ENCODE results near the gene MXRA8.

The MXRA8 gene

DNA sequence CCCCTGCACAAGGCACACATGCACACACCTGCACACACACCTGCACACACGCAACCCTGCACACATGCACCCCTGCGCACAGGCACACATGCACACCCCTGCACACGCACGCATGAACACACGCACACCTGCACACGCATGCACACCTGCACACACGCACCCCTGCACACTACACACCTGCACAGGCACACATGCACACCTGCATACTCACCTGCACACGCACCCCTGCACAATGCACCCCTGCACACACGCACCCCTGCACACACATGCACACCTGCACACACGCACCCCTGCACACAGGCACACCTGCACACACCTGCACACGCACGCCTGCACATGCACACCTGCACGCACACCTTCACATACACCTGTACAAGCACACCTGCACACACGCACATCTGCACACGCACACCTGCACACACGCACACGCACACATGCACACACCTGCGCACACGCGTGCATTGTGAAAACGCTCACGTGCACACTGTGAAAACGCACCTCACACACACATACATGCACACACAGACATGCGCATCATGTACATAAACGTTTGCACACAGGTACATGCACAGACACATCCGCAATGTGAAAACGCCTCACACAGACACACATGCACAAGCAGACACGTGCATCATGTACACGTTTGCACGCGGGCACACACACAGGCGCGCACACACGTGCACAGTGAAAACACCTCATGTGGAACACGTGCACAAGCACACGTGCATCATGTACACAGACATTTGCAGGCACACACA is 17.4 kb downstream of the MXRA8 start:
- H3K36me3 ChIP-seq = peaks cover 15 to 63% (median 54%) of the 10 kb centered on the region in 3 donors
- H3K27me3 ChIP-seq = no peaks in the 10 kb centered on the region
- intact Hi-C loops (cut with DNase I; ENCODE audit: low total_unique reads) = no loop called here
- TF ChIP-seq, protein P1, sequence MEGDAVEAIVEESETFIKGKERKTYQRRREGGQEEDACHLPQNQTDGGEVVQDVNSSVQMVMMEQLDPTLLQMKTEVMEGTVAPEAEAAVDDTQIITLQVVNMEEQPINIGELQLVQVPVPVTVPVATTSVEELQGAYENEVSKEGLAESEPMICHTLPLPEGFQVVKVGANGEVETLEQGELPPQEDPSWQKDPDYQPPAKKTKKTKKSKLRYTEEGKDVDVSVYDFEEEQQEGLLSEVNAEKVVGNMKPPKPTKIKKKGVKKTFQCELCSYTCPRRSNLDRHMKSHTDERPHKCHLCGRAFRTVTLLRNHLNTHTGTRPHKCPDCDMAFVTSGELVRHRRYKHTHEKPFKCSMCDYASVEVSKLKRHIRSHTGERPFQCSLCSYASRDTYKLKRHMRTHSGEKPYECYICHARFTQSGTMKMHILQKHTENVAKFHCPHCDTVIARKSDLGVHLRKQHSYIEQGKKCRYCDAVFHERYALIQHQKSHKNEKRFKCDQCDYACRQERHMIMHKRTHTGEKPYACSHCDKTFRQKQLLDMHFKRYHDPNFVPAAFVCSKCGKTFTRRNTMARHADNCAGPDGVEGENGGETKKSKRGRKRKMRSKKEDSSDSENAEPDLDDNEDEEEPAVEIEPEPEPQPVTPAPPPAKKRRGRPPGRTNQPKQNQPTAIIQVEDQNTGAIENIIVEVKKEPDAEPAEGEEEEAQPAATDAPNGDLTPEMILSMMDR (IDR thresholded peaks at IDR 0.05) = no peak
- H3K4me3 ChIP-seq = no peak overlapping the region
- DNase-seq = no peak
- peaks cover 0 to 24% (median 10%) of the 10 kb centered on the region in 4 donors for H3K4me1 ChIP-seq
- H3K27ac ChIP-seq = no peak overlapping the region
- no peaks in the 10 kb centered on the region for H3K9me3 ChIP-seq

GRCh38 chr1:1340185-1340584 is 18.2 kb downstream of the MXRA8 start:
- Histone ChIP-seq H3K9me3 (no peaks in the 10 kb centered on the region), H3K4me3 (no peak overlapping the region), H3K4me1 (peaks cover 0 to 16% (median 3%) of the 10 kb centered on the region in 4 donors), H3K27me3 (no peaks in the 10 kb centered on the region), H3K36me3 (peaks cover 15 to 71% (median 61%) of the 10 kb centered on the region in 3 donors), H3K27ac (no peak overlapping the region)
- no peak for DNase-seq
- intact Hi-C loops (cut with DNase I; ENCODE audit: low total_unique reads) = no loop called here
- TF ChIP-seq, protein P1 (IDR thresholded peaks at IDR 0.05) = no peak

GRCh38 chr1:1338278-1338677 is 20.1 kb downstream of the MXRA8 start:
- H3K36me3 ChIP-seq = peaks cover 15 to 71% (median 61%) of the 10 kb centered on the region in 3 donors
- no peak overlapping the region for H3K27ac ChIP-seq
- no peak for DNase-seq
- intact Hi-C loops (cut with DNase I; ENCODE audit: low total_unique reads) = no loop called here
- peaks cover 0 to 6% (median 0%) of the 10 kb centered on the region in 4 donors for H3K4me1 ChIP-seq
- H3K27me3 ChIP-seq = no peaks in the 10 kb centered on the region
- H3K4me3 ChIP-seq = no peak overlapping the region
- TF ChIP-seq, protein P1 (IDR thresholded peaks at IDR 0.05) = no peak
- H3K9me3 ChIP-seq = no peaks in the 10 kb centered on the region

- no peak overlapping the region for H3K4me3 ChIP-seq
- H3K36me3 ChIP-seq = peaks cover 15 to 71% (median 61%) of the 10 kb centered on the region in 3 donors
- peaks cover 0 to 11% (median 0%) of the 10 kb centered on the region in 4 donors for H3K4me1 ChIP-seq
- no peak for DNase-seq
- no peaks in the 10 kb centered on the region for H3K9me3 ChIP-seq
- H3K27me3 ChIP-seq = no peaks in the 10 kb centered on the region
- no peak overlapping the region for H3K27ac ChIP-seq
- TF ChIP-seq, protein P1 (IDR thresholded peaks at IDR 0.05) = no peak
- intact Hi-C loops (cut with DNase I; ENCODE audit: low total_unique reads) = no loop called here
Observed at GRCh38 chr1:1337793-1338147, 20.6 kb downstream of the MXRA8 start.

- H3K27me3 ChIP-seq = no peaks in the 10 kb centered on the region
- no peak for DNase-seq
- intact Hi-C loops (cut with DNase I; ENCODE audit: low total_unique reads) = no loop called here
- peaks cover 0 to 16% (median 0%) of the 10 kb centered on the region in 4 donors for H3K4me1 ChIP-seq
- H3K27ac ChIP-seq = no peak overlapping the region
- H3K4me3 ChIP-seq = no peak overlapping the region
- TF ChIP-seq, protein P1 (IDR thresholded peaks at IDR 0.05) = no peak
- H3K36me3 ChIP-seq = peaks cover 15 to 70% (median 61%) of the 10 kb centered on the region in 3 donors
- H3K9me3 ChIP-seq = no peaks in the 10 kb centered on the region
Observed at GRCh38 chr1:1336931-1337792, 21.2 kb downstream of the MXRA8 start.
